ENCODE data around the gene HMMR. TPM values are rescaled to one million over a fixed set of nuclear protein-coding genes. Genes with fewer than 3 reads are reported as not detected.

The HMMR gene
- total and polyA plus RNA-seq, 9 of the 15 experiments (the other 6 are each of a cell fraction or from before 2014, with no cell fraction given) = 74.9 to 133 (median 90.8) TPM

DNA sequence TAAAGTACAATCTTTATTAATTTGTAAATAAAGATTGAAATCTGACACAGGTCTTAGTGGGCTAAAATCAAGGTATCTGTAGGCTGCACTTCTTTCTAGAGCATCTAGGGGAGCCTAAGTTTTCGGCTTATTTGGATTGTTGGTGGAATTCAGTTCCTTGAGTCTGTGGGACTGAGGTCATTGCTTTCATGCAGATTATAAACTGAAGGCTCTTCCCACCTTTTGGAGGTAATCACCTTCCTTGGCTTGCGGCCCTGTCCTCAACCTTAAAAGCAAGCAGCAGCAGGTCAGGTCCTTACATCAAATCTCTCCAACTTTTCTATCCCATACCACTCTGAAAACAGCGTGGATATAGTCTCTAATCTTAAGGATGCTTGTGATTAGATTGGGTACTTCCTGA, 70.8 kb downstream of the HMMR start:
- no peaks in the 10 kb centered on the region for H3K9me1 ChIP-seq (ENCODE audit: control insufficient read depth, insufficient read depth, low read length)
- no peak overlapping the region for H3K4me3 ChIP-seq
- DNase-seq (ENCODE audit: extremely low read depth in 1 of 4, low spot score in 3 of 4) (no peak), FAIRE-seq (no peak), ATAC-seq (no peak)
- no peaks in the 10 kb centered on the region for H3K4me1 ChIP-seq (replicated peaks in 1 of 2; ENCODE audit: control insufficient read depth in 2 of 2, insufficient read depth in 2 of 2, low read length in 2 of 2)
- in situ Hi-C loops (cut with MboI) (no loop called here), intact Hi-C loops (cut with micrococcal nuclease) (no loop called here)
- POLR2A ChIA-PET = no interaction called here
- no peaks in the 10 kb centered on the region for H3K36me3 ChIP-seq (ENCODE audit: control insufficient read depth, insufficient read depth, low read length)
- no peak overlapping the region for H3K9ac ChIP-seq (ENCODE audit: insufficient read depth in 1 of 2, low read depth in 2 of 2, low read length in 2 of 2)
- no TSS peak for BruUV-seq (replicated peaks)
- H3K9me3 ChIP-seq (replicated peaks; ENCODE audit: control insufficient read depth, insufficient read depth, low read depth, low read length) = no peaks in the 10 kb centered on the region
- H3K79me2 ChIP-seq (ENCODE audit: control insufficient read depth, insufficient read depth, low read length) = no peaks in the 10 kb centered on the region
- H2AFZ ChIP-seq (ENCODE audit: low read depth, low read length) = no peak overlapping the region
- CTCF ChIA-PET (ENCODE audit: low intra/inter-chr PET ratio) = no interaction called here
- TF ChIP-seq ZNF3 (CRISPR knock-in tag; IDR thresholded peaks at IDR 0.05) (no peak), U2AF1 (optimal IDR thresholded peaks at IDR 0.05; ENCODE audit: low read depth, low read length) (no peak), ZHX1 (conservative IDR thresholded peaks at IDR 0.05; ENCODE audit: low read length) (no peak)
- H3K27ac ChIP-seq (ENCODE audit: extremely low read depth, low read depth, low read length) = no peak overlapping the region
- H3K27me3 ChIP-seq (ENCODE audit: control insufficient read depth in 2 of 2, insufficient read depth in 2 of 2, low read length in 2 of 2) = no peaks in the 10 kb centered on the region
- 0% methylated on average over 3 of the region's 3 CpGs for WGBS (ENCODE audit: insufficient coverage, low coverage, missing lambda C conversion rate)
- no peaks in the 10 kb centered on the region for H4K20me1 ChIP-seq (replicated peaks; ENCODE audit: control insufficient read depth, insufficient read depth, low read length)
- no peak overlapping the region for H3K4me2 ChIP-seq (ENCODE audit: insufficient read depth, low read length)

All from K562 (cell line).